Tibial nerve (tissue), 4 donors: Measurements from ENCODE around the gene ANAPC4.

ENCODE experiments used
- EP300 ChIP-seq, 2 donors: sonication (generic); formaldehyde crosslinking; IDR thresholded peaks; one replicate each; pipeline ENCODE4 v1.6.1; 2017; ENCODE audit warnings: antibody characterized with exemption in 2 of 2, mild to moderate bottlenecking in 1 of 2
- POLR2A ChIP-seq, 2 donors: fragments of 450-650 bp; IDR thresholded peaks; one replicate each; pipeline ENCODE4 v1.6.1; 2017; ENCODE audit warnings: antibody characterized with exemption in 2 of 2, mild to moderate bottlenecking in 2 of 2, moderate library complexity in 2 of 2
- TF ChIP-seq, protein P1 (sequence below), 5 experiments: fragments of 200-600 bp in 3 of 5; fragments of 450-650 bp in 2 of 5; sonication (generic) in 3 of 5; IDR thresholded peaks; one replicate each; pipeline ENCODE4 v1.5.1; 2016 to 2019; ENCODE audit warnings: antibody characterized with exemption in 5 of 5, mild to moderate bottlenecking in 3 of 5, moderate library complexity in 2 of 5

DNA sequence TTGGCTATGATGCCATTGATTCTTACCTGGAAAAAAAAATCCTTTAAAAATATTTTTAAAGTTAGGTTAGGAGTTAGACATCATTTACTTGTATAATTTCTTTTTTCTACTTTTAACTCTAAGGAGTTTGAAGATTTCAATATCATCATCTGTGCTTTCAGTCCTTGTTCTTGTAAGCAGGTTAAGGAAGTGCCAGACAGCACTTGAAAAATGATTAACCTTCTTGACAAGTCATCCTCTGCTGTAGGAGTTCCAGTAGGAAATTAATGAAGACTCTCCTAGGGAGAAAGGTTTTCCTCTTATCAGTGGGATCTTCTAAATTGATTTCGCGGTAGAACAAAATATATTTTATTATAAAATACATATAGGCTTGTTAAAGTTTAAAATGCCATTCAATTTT, 29.1 kb upstream of the ANAPC4 start:
- TF ChIP-seq EP300 (IDR thresholded peaks at IDR 0.05) (no peak), POLR2A (IDR thresholded peaks at IDR 0.05) (no peak)
- TF ChIP-seq, protein P1, sequence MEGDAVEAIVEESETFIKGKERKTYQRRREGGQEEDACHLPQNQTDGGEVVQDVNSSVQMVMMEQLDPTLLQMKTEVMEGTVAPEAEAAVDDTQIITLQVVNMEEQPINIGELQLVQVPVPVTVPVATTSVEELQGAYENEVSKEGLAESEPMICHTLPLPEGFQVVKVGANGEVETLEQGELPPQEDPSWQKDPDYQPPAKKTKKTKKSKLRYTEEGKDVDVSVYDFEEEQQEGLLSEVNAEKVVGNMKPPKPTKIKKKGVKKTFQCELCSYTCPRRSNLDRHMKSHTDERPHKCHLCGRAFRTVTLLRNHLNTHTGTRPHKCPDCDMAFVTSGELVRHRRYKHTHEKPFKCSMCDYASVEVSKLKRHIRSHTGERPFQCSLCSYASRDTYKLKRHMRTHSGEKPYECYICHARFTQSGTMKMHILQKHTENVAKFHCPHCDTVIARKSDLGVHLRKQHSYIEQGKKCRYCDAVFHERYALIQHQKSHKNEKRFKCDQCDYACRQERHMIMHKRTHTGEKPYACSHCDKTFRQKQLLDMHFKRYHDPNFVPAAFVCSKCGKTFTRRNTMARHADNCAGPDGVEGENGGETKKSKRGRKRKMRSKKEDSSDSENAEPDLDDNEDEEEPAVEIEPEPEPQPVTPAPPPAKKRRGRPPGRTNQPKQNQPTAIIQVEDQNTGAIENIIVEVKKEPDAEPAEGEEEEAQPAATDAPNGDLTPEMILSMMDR (IDR thresholded peaks at IDR 0.05): no peak
